Activated CD8-positive, alpha-beta memory T cell treated with anti-CD3 and anti-CD28 coated beads for 4 hours (primary cell): Measurements from ENCODE around the gene STXBP6.

Source experiments
- DNase-seq, 2 donors: peaks; one replicate each; pipeline ENCODE4 v3.0.0-alpha.2; 2020; ENCODE audit warnings: low read depth in 2 of 2

The STXBP6 gene

GRCh38 chr14:24915958-24916595 lies 133.9 kb downstream of the STXBP6 start:
- no peak for DNase-seq

DNA sequence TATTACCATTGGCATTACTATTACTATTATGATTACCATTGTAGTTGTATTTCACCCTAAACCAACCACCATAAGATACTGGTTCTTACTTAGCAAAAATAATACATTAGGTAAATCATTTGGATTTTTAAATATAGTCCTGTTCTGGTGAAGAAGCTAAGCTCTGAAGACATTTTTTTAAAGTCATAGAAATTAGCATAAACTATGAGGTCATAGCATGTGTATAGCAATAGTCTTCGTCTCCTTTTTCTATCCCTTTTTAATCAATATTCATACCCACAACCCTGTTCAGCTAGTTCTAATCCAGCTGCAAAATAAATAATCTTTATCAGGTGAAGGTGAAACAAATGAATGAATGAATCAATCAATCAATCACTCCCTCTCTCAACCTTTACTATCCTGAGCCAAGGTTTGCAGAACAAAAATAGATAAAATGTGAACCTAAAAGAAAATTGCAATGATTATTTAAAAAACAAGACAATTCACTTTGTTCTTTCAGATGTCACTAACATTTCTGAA lies 134.5 kb downstream of the STXBP6 start:
- DNase-seq: no peak

- DNase-seq: no peak
These were observed 136.2 kb downstream of the STXBP6 start for GRCh38 chr14:24913746-24914145.

GRCh38 chr14:24913021-24913420 lies 136.9 kb downstream of the STXBP6 start:
- no peak for DNase-seq

DNA sequence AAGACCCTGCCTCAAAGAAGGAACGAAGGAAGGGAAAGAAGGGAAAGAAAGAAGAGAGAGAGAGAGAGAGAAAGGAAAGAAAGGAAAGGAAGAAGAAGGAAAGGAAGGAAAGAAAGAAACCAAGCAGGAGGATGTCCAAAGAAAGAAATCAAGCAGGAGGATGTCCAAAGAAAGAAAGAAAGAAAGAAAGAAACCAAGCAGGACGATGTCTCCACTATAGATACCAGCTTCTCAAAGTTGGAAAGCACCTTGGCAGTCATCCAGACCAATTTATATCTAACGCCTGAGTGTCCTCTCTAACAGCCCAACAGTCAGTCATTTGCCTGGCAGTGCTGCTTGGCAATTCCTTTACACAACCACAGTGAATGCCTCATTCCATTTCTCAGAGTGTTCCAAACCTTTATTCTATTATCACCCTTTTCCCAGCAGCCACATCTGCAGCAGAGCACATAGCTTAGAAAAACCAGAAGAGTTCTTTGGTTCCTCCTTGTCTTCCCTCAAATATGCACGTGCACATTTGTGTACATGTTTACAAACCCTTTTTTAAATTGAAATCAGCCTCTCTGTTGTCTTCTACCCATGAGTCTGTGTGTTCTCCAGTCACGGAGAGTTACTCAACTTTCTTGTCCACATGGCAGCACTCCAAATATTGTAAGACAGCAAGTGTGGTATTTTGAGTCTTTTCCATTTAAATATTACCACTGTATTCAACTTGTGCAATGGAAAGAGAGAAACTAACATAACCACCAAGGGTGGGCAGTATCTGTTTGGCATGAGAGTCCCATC lies 138.4 kb downstream of the STXBP6 start:
- DNase-seq: no peak

- no peak for DNase-seq
These were observed 139.4 kb downstream of the STXBP6 start for GRCh38 chr14:24910408-24910986.

DNA sequence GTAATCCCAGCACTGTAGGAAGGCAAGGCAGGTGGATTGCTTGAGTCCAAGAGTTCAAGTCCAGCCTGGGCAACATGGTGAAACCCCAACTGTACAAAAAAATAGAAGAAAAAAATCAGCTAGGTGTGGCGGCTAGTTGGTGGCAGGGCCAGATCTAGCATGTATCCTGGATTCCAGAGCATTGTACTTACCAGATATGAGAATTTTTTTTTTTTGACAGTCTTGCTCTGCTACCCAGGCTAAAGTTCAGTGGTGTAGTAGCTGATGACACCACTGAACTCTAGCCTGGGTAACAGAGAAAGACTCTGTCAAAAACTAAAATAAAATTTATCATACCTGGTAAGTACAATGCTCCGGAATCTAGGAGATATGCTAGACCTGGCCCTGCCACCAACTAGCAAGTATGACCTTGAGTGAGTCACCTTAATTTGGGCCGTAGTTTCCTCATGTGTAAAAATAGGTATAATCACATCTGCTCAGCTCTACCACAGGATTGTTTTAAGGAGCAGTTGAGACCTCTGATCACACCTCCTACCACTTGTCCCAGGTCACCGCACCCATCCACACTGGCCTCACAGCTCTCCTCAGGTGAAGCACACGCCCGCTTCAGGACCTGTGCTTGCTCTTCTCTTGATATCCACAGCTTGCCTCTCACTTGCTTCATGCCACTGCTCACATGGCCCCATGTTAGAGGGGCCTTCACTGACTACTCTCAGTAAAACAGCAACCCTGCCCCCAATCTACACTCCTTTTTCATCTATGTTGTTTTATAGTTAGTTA lies 140.2 kb downstream of the STXBP6 start:
- DNase-seq: no peak

GRCh38 chr14:24908592-24909236 lies 141.2 kb downstream of the STXBP6 start:
- DNase-seq: no peak

- no peak for DNase-seq
These were observed 145.4 kb downstream of the STXBP6 start for GRCh38 chr14:24904533-24904932.

DNA sequence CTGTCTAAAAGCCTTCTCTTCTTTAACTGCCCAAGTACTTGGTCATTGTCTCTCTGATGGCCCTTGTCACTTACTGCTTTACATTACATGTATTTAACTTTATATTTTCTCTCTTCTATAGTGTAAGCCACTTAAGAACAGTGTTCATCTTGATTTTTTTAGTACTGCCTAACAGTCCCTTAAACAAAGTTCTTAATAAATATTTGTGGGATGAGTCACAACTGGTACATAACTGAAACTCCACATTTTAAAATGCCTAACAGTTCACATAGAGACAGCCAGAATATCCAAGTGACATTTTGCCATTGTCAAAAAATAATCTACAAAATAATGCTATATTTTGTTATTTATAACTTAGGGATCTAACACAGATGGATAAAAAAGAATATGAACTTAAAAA lies 146.6 kb downstream of the STXBP6 start:
- no peak for DNase-seq

GRCh38 chr14:24900269-24901100 lies 149.5 kb downstream of the STXBP6 start:
- DNase-seq: no peak

GRCh38 chr14:24897793-24898192 lies 152.2 kb downstream of the STXBP6 start:
- no peak for DNase-seq

DNA sequence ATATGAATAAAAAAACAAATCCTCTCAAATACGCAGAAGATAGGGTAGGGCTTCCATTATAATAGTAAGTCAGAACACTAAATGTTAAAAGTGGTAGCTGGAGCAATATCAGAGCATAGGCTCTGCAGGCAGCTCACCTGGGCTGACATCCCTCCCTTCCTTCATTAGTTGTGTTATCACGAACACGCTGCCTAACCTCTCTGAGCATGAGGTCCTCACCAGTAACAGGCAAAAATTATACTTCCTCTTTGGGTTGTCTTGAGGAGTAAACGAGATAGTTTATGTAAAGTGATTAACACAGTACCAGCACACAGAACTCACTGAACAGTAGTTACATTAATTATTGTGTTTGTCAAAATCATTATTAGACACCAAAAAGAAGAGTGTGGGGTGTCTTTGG lies 154.3 kb downstream of the STXBP6 start:
- no peak for DNase-seq

- DNase-seq: no peak
These were observed 154.7 kb downstream of the STXBP6 start for GRCh38 chr14:24895243-24895583.

DNA sequence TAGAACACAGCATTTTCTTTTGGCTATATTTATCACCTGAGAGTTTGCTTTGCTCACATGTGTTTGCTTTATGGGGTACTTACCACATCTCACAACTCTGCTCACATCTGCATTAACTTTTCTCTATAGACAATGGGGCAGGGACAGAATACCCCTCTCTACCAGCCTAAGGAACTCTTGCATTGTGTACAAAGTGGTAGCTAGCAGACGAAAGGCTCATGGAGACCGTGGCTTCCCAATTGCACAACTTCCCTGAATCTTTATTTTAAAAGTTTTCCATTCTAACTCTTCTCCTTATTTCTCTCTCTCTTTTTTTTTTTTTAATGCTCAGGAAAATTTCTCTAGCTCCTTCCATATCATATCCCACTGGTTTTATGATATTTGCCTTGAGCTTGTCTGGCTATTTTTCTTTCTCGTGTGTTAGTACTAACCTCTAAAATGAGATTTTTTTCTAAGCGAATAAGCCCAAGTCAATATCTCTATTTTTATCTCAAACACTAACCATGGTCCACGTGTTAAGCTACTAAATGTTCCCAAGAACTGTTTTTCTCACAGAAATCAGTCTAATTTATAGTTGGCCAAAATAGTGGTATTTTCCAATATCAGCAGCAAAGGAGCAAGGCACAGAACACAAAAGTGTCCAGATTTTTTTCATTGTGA lies 155.2 kb downstream of the STXBP6 start:
- no peak for DNase-seq

- DNase-seq: no peak
These were observed 157.4 kb downstream of the STXBP6 start for GRCh38 chr14:24892497-24893051.

- no peak for DNase-seq
These were observed 157.9 kb downstream of the STXBP6 start for GRCh38 chr14:24891987-24892496.

DNA sequence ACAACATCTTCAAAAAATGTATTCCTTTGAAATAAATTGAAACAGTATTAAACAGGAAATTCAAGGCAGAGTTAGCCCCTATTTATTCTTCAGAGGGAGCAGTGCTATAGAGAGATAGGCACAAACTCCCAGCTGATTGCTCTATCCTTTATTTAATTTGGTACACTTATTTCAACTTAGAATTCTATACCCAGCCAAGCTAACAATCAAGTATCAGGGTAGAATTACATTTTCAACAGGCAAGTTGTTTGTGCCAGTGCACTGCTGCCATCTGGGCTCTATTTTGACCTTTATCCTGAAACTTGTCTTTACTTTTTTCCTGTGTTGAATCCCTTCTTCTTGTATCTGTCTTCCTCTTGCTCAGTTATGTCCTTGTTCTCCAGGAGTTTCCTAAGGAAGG lies 159.2 kb downstream of the STXBP6 start:
- DNase-seq: no peak

DNA sequence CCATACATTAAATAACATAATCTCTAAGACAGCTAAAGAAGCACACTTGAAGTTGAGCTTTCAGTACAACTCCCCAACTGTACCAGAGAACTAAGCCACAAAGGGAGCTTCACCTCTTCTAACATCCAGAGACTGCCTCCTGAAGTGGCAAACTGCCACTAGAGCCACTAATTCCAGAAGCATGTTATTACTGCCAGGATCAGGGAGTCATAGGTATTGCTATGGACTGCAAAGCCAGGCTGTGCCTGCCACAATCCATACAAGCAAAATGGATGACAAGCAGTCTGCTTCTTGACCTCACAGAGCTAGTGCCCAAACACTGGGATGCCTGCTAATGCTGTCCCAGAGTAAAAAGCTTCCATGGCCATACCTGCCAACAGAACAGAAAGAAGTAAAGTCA lies 160.1 kb downstream of the STXBP6 start:
- DNase-seq: no peak

DNA sequence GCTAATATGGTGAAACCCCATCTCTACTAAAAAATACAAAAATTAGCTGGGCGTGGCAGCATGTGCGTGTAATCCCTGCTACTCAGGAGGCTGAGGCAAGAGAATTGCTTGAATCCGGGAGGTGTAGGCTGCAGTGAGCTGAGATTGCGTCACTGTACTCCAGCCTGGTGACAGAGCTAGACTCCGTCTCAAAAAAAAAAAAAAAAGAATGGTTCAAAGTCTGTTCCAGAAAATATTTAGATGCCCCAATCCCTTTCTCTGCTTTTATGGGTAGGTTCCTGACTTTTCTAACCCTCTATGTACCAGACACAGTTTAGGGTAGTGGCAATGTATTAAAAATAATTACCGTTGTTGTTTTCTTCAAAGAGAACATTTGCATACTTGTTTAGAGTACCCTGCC lies 161.4 kb downstream of the STXBP6 start:
- no peak for DNase-seq
